WTC11 (cell line): Measurements from ENCODE around the gene FRAT2. TPM values are rescaled to one million over a fixed set of nuclear protein-coding genes. Genes with fewer than 3 reads are reported as not detected.

Source experiments
- ATAC-seq: fragments of 200-7000 bp; cut with Tn5 transposase; 2 replicates; pipeline ENCODE4 v1.10.0; 2021; ENCODE audit warnings: mild to moderate bottlenecking, moderate library complexity
- CTCF ChIA-PET: fragments of 300-600 bp; sonication (Branson Sonifier 250); formaldehyde crosslinking; loops from one replicate; lab custom pipeline; 2021; ENCODE audit warnings: antibody characterized with exemption; lab: Charles Lee
- POLR2A ChIA-PET: fragments of 350-600 bp; sonication (Branson Sonifier 250); formaldehyde crosslinking; loops from one replicate; lab custom pipeline; 2021; ENCODE audit warnings: antibody characterized with exemption; lab: Charles Lee
- DNase-seq: peaks from one replicate; pipeline ENCODE4 v3.0.0; 2021; ENCODE audit warnings: low spot score
- H3K27ac Mint-ChIP-seq: 2 replicates; pipeline ENCODE4 v1.8.0; 2021; ENCODE audit warnings: mixed read lengths
- H3K27me3 Mint-ChIP-seq: 2 replicates; pipeline ENCODE4 v1.8.0; 2021; ENCODE audit warnings: low read depth, mild to moderate bottlenecking, moderate library complexity, mixed read lengths
- H3K36me3 Mint-ChIP-seq: 2 replicates; pipeline ENCODE4 v1.8.0; 2021; ENCODE audit warnings: mixed read lengths
- H3K4me1 Mint-ChIP-seq: 2 replicates; pipeline ENCODE4 v1.8.0; 2022; ENCODE audit warnings: mixed read lengths
- H3K4me3 Mint-ChIP-seq: 2 replicates; pipeline ENCODE4 v1.8.0; 2021; ENCODE audit warnings: mild to moderate bottlenecking, moderate library complexity, mixed read lengths
- H3K9me3 Mint-ChIP-seq: 2 replicates; pipeline ENCODE4 v1.8.0; 2021; ENCODE audit warnings: mixed read lengths
- ARID4B ChIP-seq: sonication (generic); formaldehyde crosslinking; IDR thresholded peaks from 2 replicates; pipeline ENCODE4 v1.8.0; 2023; ENCODE audit warnings: missing genetic modification reagents, mild to moderate bottlenecking, borderline replicate concordance
- CBFB ChIP-seq: sonication (generic); formaldehyde crosslinking; IDR thresholded peaks from 2 replicates; pipeline ENCODE4 v1.8.1; 2022; ENCODE audit warnings: mild to moderate bottlenecking, low read depth, missing genetic modification reagents
- CDX4 ChIP-seq: fragments of 250-450 bp; sonication (Bioruptor Pico); IDR thresholded peaks from 2 replicates; pipeline ENCODE4 v1.9.0; 2021; ENCODE audit warnings: moderate library complexity, mild to moderate bottlenecking, inconsistent platforms, borderline replicate concordance
- CREM ChIP-seq: sonication (generic); formaldehyde crosslinking; IDR thresholded peaks from 2 replicates; pipeline ENCODE4 v1.8.1; 2022; ENCODE audit warnings: mild to moderate bottlenecking, missing genetic modification reagents, moderate library complexity
- ERG ChIP-seq: fragments of 250-450 bp; sonication (Bioruptor Pico); IDR thresholded peaks from 2 replicates; pipeline ENCODE4 v1.8.0; 2021; ENCODE audit warnings: mild to moderate bottlenecking
- ETV6 ChIP-seq: sonication (generic); formaldehyde crosslinking; IDR thresholded peaks from 2 replicates; pipeline ENCODE4 v1.8.1; 2022; ENCODE audit warnings: mild to moderate bottlenecking, missing genetic modification reagents
- GABPB1 ChIP-seq: sonication (generic); formaldehyde crosslinking; IDR thresholded peaks from 2 replicates; pipeline ENCODE4 v1.8.1; 2023; ENCODE audit warnings: mild to moderate bottlenecking, missing genetic modification reagents
- MAX ChIP-seq: sonication (generic); formaldehyde crosslinking; IDR thresholded peaks from 2 replicates; pipeline ENCODE4 v1.8.0; 2022; ENCODE audit warnings: mild to moderate bottlenecking, missing genetic modification reagents
- MLX ChIP-seq: sonication (generic); formaldehyde crosslinking; IDR thresholded peaks from 2 replicates; pipeline ENCODE4 v1.8.1; 2023; ENCODE audit warnings: mild to moderate bottlenecking, missing genetic modification reagents, moderate library complexity
- NR2C2 ChIP-seq: sonication (generic); formaldehyde crosslinking; IDR thresholded peaks from 2 replicates; pipeline ENCODE4 v1.8.0; 2022; ENCODE audit warnings: mild to moderate bottlenecking, missing genetic modification reagents
- PRDM15 ChIP-seq: sonication (generic); formaldehyde crosslinking; IDR thresholded peaks from 2 replicates; pipeline ENCODE4 v1.8.0; 2022; ENCODE audit warnings: missing genetic modification reagents
- SMAD3 ChIP-seq: sonication (generic); formaldehyde crosslinking; IDR thresholded peaks from 2 replicates; pipeline ENCODE4 v1.8.0; 2022; ENCODE audit warnings: missing genetic modification reagents, mild to moderate bottlenecking, borderline replicate concordance
- SP1 ChIP-seq: sonication (generic); formaldehyde crosslinking; conservative IDR thresholded peaks from 2 replicates; pipeline ENCODE4 v1.8.1; 2022; ENCODE audit warnings: missing genetic modification reagents
- ZNF423 ChIP-seq: fragments of 250-450 bp; sonication (Bioruptor Pico); IDR thresholded peaks from 2 replicates; pipeline ENCODE4 v2.1.2; 2022; ENCODE audit warnings: mild to moderate bottlenecking, moderate library complexity
- ZNF425 ChIP-seq: fragments of 250-450 bp; sonication (Bioruptor Pico); conservative IDR thresholded peaks from 2 replicates; pipeline ENCODE4 v1.9.0; 2021; ENCODE audit warnings: mild to moderate bottlenecking
- total RNA-seq: library from RNA; stranded (reverse); gene quantifications from 3 replicates; pipeline ENCODE4 v1.2.3, GENCODE V29; 2021

FRAT2 gene
- total RNA-seq, 1 experiment from 2014 or later = 48.2 TPM

GRCh38 chr10:97371696-97372095, 37.2 kb upstream of the FRAT2 start (continued):
- TF ChIP-seq ARID4B (CRISPR knock-in tag) = no peak
- TF ChIP-seq SMAD3 (CRISPR knock-in tag) = no peak

- H3K27me3 Mint-ChIP-seq = no peaks in the 10 kb centered on the region
- peaks cover 2% of the 10 kb centered on the region for H3K4me1 Mint-ChIP-seq
- H3K27ac Mint-ChIP-seq = no peak overlapping the region
- no peaks in the 10 kb centered on the region for H3K9me3 Mint-ChIP-seq
- no peak for ATAC-seq
- H3K36me3 Mint-ChIP-seq = peaks cover 63% of the 10 kb centered on the region
- ChIA-PET POLR2A (no interaction called here), CTCF (no interaction called here)
- no peak for DNase-seq
- H3K4me3 Mint-ChIP-seq = no peak overlapping the region
- no peak for TF ChIP-seq MLX
Measured at GRCh38 chr10:97367126-97367649, 32.7 kb upstream of the FRAT2 start.

- H3K27me3 Mint-ChIP-seq = no peaks in the 10 kb centered on the region
- H3K4me3 Mint-ChIP-seq = no peak overlapping the region
- peaks cover 2% of the 10 kb centered on the region for H3K4me1 Mint-ChIP-seq
- DNase-seq (no peak), ATAC-seq (no peak)
- H3K9me3 Mint-ChIP-seq = no peaks in the 10 kb centered on the region
- no peak overlapping the region for H3K27ac Mint-ChIP-seq
- CTCF ChIA-PET = no interaction called here
- peaks cover 57% of the 10 kb centered on the region for H3K36me3 Mint-ChIP-seq
- POLR2A ChIA-PET = no interaction called here
- TF ChIP-seq MAX (CRISPR knock-in tag) = no peak
- TF ChIP-seq ETV6 (CRISPR knock-in tag) = no peak
- TF ChIP-seq ERG = no peak
- no peak for TF ChIP-seq CBFB (CRISPR knock-in tag)
- TF ChIP-seq ZNF425 (CRISPR knock-in tag) = no peak
- TF ChIP-seq PRDM15 = no peak
- TF ChIP-seq CDX4 (CRISPR knock-in tag) = no peak
- no peak for TF ChIP-seq SP1 (CRISPR knock-in tag)
- TF ChIP-seq NR2C2 (CRISPR knock-in tag) = no peak
- no peak for TF ChIP-seq ZNF423 (CRISPR knock-in tag)
- no peak for TF ChIP-seq CREM (CRISPR knock-in tag)
- TF ChIP-seq GABPB1 (CRISPR knock-in tag) = no peak
Measured at GRCh38 chr10:97366572-97366971, 32.0 kb upstream of the FRAT2 start.
